SK-N-SH (cell line): ENCODE results near the gene C17orf75.

ENCODE experiments used
- ELF1 ChIP-seq: IDR thresholded peaks from 2 replicates; pipeline ENCODE4 v1.4.0; 2012
- TF ChIP-seq, protein P1 (sequence below): fragments of 200-600 bp; sonication (generic); IDR thresholded peaks from 2 replicates; pipeline ENCODE4 v1.6.1; 2017; ENCODE audit warnings: antibody characterized with exemption, mild to moderate bottlenecking, moderate library complexity

GRCh38 chr17:32355649-32356377, 13.8 kb upstream of the C17orf75 start:
- TF ChIP-seq, protein P1, sequence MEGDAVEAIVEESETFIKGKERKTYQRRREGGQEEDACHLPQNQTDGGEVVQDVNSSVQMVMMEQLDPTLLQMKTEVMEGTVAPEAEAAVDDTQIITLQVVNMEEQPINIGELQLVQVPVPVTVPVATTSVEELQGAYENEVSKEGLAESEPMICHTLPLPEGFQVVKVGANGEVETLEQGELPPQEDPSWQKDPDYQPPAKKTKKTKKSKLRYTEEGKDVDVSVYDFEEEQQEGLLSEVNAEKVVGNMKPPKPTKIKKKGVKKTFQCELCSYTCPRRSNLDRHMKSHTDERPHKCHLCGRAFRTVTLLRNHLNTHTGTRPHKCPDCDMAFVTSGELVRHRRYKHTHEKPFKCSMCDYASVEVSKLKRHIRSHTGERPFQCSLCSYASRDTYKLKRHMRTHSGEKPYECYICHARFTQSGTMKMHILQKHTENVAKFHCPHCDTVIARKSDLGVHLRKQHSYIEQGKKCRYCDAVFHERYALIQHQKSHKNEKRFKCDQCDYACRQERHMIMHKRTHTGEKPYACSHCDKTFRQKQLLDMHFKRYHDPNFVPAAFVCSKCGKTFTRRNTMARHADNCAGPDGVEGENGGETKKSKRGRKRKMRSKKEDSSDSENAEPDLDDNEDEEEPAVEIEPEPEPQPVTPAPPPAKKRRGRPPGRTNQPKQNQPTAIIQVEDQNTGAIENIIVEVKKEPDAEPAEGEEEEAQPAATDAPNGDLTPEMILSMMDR = no peak
- no peak for TF ChIP-seq ELF1
